Measurements from ENCODE around the gene CAMTA1.

DNA sequence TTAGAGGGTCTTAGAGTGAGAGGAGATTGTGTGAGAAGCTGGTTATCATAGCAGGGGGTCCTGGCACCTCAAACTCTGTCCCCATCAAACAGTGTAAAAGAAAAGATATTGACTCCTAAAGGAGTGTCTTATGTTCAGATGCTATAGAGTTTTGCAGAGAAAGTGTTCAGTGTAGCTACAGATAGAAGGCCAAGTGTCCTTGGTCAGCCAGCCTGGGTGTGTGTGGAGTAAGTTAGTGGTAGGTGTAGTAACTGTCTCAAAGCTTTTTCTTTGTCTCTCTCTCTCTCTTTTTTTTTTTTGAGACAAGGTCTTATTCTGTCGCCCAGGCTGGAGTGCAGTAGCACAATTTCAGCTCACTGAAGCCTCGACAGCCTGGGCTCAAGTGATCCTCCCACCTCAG lies 17.2 kb downstream of the CAMTA1 start:
- TF ChIP-seq, protein P1, sequence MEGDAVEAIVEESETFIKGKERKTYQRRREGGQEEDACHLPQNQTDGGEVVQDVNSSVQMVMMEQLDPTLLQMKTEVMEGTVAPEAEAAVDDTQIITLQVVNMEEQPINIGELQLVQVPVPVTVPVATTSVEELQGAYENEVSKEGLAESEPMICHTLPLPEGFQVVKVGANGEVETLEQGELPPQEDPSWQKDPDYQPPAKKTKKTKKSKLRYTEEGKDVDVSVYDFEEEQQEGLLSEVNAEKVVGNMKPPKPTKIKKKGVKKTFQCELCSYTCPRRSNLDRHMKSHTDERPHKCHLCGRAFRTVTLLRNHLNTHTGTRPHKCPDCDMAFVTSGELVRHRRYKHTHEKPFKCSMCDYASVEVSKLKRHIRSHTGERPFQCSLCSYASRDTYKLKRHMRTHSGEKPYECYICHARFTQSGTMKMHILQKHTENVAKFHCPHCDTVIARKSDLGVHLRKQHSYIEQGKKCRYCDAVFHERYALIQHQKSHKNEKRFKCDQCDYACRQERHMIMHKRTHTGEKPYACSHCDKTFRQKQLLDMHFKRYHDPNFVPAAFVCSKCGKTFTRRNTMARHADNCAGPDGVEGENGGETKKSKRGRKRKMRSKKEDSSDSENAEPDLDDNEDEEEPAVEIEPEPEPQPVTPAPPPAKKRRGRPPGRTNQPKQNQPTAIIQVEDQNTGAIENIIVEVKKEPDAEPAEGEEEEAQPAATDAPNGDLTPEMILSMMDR (IDR thresholded peaks at IDR 0.05; ENCODE audit: insufficient read depth, low read length, poor library complexity, severe bottlenecking), result no peak
- TF ChIP-seq EZH2phosphoT487 (conservative IDR thresholded peaks at IDR 0.05; ENCODE audit: low read length), result no peak

All from SU-DHL-6 (cell line).